ENCODE data around the gene PCDH9. TPM values are rescaled to one million over a fixed set of nuclear protein-coding genes. Genes with fewer than 3 reads are reported as not detected.

PCDH9 gene
- polyA plus RNA-seq, 1 of the 3 experiments (the other 2 are of a cell fraction), result 1.3 TPM

DNA sequence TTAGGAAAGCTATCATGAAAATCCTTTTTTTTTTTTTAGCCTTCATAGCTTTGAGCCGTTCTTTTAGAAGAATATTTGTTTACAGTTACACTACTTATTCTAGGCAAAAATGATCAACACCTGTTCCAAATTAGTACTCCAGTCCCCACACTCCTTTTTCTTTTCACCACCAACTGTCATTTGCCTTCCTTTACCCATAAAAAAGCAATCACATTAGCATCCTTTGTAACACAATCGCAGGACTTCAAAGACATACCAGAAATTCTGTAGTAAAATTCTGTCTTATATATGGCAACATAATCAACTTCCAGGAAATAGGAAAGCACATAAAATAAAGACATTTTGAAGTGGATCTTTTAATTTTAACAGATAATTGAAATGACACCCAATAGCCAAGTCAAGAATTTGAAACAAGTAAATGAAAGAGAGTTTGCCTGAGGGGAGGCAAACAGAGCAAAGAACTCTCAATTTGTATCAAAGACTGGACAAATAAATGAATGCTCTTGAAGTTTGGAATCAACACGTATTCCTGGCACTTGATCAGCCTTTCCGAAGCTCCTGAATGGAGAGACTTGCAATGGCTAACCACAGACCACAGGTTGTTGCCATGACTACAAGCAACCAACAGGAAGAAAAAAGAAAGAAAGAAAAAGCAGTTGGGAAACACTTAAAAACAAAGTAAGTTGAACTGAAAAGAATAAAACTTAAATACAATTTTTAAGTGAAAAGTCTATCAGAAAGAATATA lies 206.8 kb downstream of the PCDH9 start:
- H3K4me1 ChIP-seq (ENCODE audit: control insufficient read depth in 1 of 2, insufficient read depth in 2 of 2, low read depth in 1 of 2, low read length in 1 of 2), result peaks cover 0 to 3% of the 10 kb centered on the region in 2 experiments; a peak in 2 of 4 replicates
- POLR2A ChIA-PET, result no interaction called here
- DNase-seq, result no peak
- WGBS (ENCODE audit: low lambda C conversion rate), result 65% methylated on average over 4 of the region's 4 CpGs
- CTCF ChIA-PET, result no interaction called here
- TF ChIP-seq, protein P1, sequence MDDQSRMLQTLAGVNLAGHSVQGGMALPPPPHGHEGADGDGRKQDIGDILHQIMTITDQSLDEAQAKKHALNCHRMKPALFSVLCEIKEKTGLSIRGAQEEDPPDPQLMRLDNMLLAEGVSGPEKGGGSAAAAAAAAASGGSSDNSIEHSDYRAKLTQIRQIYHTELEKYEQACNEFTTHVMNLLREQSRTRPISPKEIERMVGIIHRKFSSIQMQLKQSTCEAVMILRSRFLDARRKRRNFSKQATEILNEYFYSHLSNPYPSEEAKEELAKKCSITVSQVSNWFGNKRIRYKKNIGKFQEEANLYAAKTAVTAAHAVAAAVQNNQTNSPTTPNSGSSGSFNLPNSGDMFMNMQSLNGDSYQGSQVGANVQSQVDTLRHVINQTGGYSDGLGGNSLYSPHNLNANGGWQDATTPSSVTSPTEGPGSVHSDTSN (IDR thresholded peaks at IDR 0.05), result no peak
- no peak for TF ChIP-seq POLR2AphosphoS5 (IDR thresholded peaks at IDR 0.05; ENCODE audit: low read depth, low read length)
- TF ChIP-seq GABPA (IDR thresholded peaks at IDR 0.05; ENCODE audit: low read depth), result no peak
- TF ChIP-seq GATA2 (CRISPR knock-in tag; IDR thresholded peaks at IDR 0.05), result no peak
- TF ChIP-seq FOSL2 (IDR thresholded peaks at IDR 0.05; ENCODE audit: borderline replicate concordance, low read depth), result no peak
- TF ChIP-seq YY1 (IDR thresholded peaks at IDR 0.05; ENCODE audit: low read depth), result no peak
- no peak for TF ChIP-seq EP300 (IDR thresholded peaks at IDR 0.05; ENCODE audit: borderline replicate concordance in 1 of 2, low read depth in 1 of 2, low read length in 1 of 2)
- no peak for TF ChIP-seq RFX5 (IDR thresholded peaks at IDR 0.05; ENCODE audit: low read length)
- TF ChIP-seq, protein P2, sequence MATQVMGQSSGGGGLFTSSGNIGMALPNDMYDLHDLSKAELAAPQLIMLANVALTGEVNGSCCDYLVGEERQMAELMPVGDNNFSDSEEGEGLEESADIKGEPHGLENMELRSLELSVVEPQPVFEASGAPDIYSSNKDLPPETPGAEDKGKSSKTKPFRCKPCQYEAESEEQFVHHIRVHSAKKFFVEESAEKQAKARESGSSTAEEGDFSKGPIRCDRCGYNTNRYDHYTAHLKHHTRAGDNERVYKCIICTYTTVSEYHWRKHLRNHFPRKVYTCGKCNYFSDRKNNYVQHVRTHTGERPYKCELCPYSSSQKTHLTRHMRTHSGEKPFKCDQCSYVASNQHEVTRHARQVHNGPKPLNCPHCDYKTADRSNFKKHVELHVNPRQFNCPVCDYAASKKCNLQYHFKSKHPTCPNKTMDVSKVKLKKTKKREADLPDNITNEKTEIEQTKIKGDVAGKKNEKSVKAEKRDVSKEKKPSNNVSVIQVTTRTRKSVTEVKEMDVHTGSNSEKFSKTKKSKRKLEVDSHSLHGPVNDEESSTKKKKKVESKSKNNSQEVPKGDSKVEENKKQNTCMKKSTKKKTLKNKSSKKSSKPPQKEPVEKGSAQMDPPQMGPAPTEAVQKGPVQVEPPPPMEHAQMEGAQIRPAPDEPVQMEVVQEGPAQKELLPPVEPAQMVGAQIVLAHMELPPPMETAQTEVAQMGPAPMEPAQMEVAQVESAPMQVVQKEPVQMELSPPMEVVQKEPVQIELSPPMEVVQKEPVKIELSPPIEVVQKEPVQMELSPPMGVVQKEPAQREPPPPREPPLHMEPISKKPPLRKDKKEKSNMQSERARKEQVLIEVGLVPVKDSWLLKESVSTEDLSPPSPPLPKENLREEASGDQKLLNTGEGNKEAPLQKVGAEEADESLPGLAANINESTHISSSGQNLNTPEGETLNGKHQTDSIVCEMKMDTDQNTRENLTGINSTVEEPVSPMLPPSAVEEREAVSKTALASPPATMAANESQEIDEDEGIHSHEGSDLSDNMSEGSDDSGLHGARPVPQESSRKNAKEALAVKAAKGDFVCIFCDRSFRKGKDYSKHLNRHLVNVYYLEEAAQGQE (IDR thresholded peaks at IDR 0.05; ENCODE audit: low read depth, low read length), result no peak
- TF ChIP-seq TCF12 (IDR thresholded peaks at IDR 0.05), result no peak
- no peak for TF ChIP-seq FOXJ3 (CRISPR knock-in tag; IDR thresholded peaks at IDR 0.05)
- TF ChIP-seq JUND (IDR thresholded peaks at IDR 0.05), result no peak
- no peak for TF ChIP-seq SIN3A (IDR thresholded peaks at IDR 0.05; ENCODE audit: borderline replicate concordance, low read depth, low read length)
- TF ChIP-seq IRF3 (IDR thresholded peaks at IDR 0.05; ENCODE audit: low read depth, low read length), result no peak
- TF ChIP-seq NRF1 (IDR thresholded peaks at IDR 0.05; ENCODE audit: low read depth, low read length), result no peak
- TF ChIP-seq USF2 (IDR thresholded peaks at IDR 0.05; ENCODE audit: borderline replicate concordance, low read depth, low read length), result no peak
- no peak for TF ChIP-seq TAF1 (IDR thresholded peaks at IDR 0.05; ENCODE audit: borderline replicate concordance, low read depth, low read length)
- TF ChIP-seq EZH2phosphoT487 (IDR thresholded peaks at IDR 0.05; ENCODE audit: borderline replicate concordance, low read depth), result no peak
- TF ChIP-seq, protein P3, sequence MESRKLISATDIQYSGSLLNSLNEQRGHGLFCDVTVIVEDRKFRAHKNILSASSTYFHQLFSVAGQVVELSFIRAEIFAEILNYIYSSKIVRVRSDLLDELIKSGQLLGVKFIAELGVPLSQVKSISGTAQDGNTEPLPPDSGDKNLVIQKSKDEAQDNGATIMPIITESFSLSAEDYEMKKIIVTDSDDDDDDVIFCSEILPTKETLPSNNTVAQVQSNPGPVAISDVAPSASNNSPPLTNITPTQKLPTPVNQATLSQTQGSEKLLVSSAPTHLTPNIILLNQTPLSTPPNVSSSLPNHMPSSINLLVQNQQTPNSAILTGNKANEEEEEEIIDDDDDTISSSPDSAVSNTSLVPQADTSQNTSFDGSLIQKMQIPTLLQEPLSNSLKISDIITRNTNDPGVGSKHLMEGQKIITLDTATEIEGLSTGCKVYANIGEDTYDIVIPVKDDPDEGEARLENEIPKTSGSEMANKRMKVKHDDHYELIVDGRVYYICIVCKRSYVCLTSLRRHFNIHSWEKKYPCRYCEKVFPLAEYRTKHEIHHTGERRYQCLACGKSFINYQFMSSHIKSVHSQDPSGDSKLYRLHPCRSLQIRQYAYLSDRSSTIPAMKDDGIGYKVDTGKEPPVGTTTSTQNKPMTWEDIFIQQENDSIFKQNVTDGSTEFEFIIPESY (IDR thresholded peaks at IDR 0.05; ENCODE audit: borderline replicate concordance, low read depth), result no peak
- no peak for TF ChIP-seq CHD2 (IDR thresholded peaks at IDR 0.05; ENCODE audit: low read length, partially characterized antibody)
- no peak overlapping the region for H2AFZ ChIP-seq (ENCODE audit: low read depth)
- no peaks in the 10 kb centered on the region for H3K36me3 ChIP-seq (replicated peaks in 1 of 2; ENCODE audit: control insufficient read depth in 1 of 2, insufficient read depth in 2 of 2, low read length in 1 of 2)
- H4K20me1 ChIP-seq (ENCODE audit: insufficient read depth), result no peaks in the 10 kb centered on the region
- H3K27ac ChIP-seq (ENCODE audit: low read depth in 2 of 2, low read length in 1 of 2), result peak overlapping the region in 1 of 2 experiments; percentile 30; a peak in 1 of 4 replicates
- H3F3A ChIP-seq (replicated peaks; ENCODE audit: insufficient read depth), result no peaks in the 10 kb centered on the region
- H3K79me2 ChIP-seq (ENCODE audit: insufficient read depth), result no peaks in the 10 kb centered on the region
- no peaks in the 10 kb centered on the region for H3K9me2 ChIP-seq
- no peak overlapping the region for H3K4me3 ChIP-seq (ENCODE audit: low read depth in 2 of 2, low read length in 1 of 2)
- no peaks in the 10 kb centered on the region for H3K27me3 ChIP-seq (ENCODE audit: insufficient read depth)
- no peak overlapping the region for H3K4me2 ChIP-seq
- H3K9me3 ChIP-seq, result no peaks in the 10 kb centered on the region
- no peak overlapping the region for H3K9ac ChIP-seq

All from SK-N-SH (cell line).